Superior temporal gyrus (tissue), 1 donor: ENCODE measurements around the gene ARHGEF4.
"Not testable (repeated sequence)": the region's sequence is repeated elsewhere in the genome, so short reads cannot be mapped to it uniquely, and the experiment has no call there.

Experiments
- DNase-seq: peaks from one replicate; pipeline ENCODE4 v3.0.0-alpha.2; 2016; ENCODE audit errors: extremely low spot score

The ARHGEF4 gene

GRCh38 chr2:130976591-130977237, 140.0 kb downstream of the ARHGEF4 start:
- no peak for DNase-seq

DNA sequence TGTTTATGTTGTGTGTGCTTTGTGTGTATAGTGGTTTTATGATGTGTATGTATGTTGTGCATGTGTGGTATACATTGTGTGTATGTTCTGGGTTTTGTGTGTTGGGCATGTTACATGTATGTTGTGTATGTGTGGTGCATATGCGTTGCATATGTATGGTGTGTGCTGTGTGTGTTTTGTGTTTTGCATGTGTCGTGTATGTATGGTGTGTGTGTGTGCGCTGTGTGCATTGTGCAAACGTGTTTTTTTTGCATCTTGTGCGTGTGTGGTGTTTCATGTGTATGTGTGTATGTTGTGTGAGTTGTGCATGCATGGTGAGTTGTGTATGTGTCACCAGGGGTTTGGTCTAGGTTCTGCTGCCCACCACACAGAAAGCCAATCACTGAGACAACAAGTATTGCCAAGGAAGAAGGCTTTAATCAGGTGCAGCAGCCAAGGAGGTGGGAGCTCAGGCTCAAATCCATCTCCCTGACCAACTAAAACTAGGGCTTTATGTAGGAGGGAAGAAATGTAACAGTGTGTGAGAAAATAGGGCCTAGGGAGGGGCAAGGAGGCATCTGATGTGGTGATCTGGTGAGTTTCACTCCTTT, 140.8 kb downstream of the ARHGEF4 start:
- no peak for DNase-seq

DNA sequence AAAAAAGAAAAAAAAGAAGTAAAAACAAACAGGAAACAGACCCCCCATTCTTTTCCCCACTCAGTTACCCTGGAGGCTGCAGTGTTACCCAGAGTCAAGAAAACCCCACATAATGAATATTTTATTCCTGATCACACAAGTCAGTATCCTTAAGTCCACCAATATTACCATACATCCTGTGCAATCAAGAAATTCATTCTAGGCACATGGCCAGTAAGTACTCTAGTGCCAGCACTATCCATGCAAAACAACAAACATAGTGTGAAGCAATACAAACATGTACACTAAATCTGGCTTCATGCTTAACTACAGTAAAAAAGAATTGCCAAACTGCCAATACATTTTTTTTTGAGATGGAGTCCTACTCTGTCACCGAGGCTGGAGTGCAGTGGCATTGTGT, 145.0 kb downstream of the ARHGEF4 start:
- DNase-seq = no peak

DNA sequence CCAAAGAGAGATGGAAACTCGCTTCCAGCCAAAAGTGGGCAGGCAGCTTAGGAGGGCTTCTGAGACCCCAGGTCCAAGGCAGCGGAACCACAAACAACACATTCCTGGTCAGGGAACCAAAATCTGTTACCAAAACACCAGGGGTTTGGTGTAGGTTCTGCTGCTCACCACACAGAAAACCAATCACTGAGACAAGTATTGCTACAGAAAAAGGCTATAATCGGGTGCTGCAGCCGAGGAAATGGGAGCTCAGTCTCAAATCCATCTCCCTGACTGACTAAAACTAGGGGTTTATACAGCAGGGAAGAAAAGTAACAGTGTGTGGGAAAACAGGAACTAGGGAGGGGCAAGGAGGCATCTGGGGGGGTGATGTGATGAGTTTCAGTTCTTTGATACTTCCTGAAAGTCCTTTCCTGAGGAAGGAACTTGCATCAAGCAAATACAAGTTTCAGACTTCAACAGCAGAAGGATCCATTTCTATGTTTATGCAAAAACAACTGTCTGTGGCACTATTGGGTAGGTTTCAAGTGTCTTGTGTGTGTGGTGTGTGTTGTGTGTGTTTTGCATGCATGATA, 148.6 kb downstream of the ARHGEF4 start:
- DNase-seq = no peak

DNA sequence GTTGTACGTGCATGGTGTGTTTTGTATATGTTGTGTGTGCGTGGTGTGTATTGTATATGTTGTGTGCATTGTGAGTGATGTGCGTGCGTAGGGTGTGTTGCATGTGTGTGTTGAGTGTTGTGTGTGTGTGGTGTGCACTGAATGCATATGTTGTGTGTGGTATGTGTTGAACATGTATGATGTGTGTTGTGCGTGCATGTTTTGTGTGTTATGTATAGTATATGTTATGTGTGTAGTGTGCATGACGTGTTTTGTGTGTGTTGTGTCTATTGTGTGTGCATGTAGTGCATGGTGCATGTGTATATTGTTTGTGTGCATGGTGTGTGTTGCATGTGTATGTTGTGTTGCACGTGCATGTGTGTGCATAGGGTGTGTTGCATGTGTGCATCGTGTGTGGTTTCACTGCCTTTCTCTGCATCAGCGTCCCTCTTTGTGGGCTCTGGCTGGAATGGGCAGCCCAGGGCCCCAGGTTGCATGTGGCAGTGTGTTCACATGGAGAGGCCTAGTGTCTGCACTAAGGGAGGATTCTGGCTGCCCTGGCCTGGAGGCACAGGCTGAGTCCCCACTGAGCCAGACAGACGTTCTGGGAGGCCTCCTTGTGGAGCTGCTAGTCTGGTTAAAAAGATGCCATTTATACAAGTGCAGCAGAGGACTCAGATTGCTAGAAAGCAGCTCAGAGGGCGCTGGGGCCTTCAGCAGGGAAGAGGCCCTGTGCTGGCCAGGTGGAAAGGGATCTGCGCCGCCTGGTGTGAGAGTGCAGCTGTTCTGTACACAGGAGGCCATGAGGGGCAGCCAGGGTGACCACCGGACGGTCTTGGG, 149.3 kb downstream of the ARHGEF4 start:
- DNase-seq = no peak

- no peak for DNase-seq
Measured at GRCh38 chr2:130986890-130987493, 150.3 kb downstream of the ARHGEF4 start.

DNA sequence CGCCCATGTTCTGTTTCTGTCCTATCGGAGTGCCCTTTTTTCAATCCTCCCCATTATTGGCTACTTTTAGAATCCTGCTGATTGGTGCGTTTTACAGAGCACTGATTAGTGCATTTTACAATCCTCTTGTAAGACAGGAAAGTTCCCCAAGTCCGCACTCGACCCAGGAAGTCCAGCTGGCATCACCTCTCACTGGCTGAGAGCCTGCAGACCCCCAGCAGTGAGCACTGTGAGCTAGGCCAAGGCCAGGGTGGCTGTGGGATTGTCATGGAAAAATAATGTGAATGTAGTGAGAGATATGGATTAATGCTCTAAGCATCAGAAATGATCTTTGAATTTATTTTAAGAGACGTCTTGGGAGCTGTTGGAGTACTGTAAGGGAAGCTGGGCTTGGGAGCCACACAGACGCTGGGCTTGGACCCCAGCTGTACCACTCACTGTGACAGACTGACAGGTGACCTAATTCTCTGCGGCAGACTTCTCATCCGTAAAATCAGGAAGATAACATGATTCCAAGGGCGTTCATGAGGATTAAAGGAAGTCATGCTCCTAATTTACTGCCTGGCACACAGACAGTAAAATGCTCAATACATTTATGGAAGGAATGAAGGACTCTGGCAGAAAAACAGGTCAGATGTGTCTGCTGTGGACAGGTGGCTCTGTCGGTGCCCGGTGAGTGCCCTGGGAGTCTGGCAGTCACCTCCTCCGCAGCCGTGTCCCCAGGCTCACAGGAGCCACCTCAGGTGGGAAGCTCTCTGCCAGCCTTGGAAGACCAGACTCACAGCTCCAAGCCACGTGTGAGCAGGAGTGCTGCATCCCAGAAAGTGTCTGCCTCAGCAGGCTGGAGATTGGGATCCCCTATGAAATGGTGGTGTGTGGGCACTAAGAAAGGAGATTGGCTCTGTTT, 151.1 kb downstream of the ARHGEF4 start:
- no peak for DNase-seq

GRCh38 chr2:130991446-130991845, 154.7 kb downstream of the ARHGEF4 start:
- DNase-seq = not testable (repeated sequence)

DNA sequence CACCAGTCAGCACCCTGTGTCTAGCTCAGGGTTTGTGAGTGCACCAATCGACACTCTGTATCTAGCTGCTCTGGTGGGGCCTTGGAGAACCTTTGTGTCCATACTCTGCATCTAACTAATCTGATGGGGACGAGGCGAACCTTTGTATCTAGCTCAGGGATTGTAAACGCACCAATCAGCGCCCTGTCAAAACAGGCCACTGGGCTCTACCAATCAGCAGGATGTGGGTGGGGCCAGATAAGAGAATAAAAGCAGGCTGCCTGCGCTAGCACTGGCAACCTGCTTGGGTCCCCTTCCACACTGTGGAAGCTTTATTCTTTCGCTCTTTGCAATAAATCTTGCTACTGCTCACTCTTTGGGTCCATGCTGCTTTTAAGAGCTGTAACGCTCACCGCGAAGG, 155.3 kb downstream of the ARHGEF4 start:
- DNase-seq = not testable (repeated sequence)

DNA sequence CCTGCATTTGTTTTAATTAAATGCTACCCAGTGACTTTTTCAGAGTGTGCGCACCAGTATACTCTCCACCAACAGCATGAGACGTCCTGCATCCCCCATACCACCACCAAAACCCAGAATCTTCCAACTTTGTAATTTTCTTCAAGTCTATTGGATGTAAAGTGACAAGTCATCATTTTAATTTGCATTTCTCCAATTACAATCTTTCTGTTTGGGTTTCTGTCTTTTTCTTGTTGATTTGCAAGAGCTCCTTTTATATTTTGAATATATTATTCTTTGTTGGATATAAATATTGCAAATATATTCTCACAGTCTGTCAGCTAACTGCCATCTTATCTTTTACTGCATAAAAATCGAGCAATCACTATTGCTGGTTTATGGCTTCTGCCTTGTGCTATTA, 160.0 kb downstream of the ARHGEF4 start:
- DNase-seq = no peak

GRCh38 chr2:130997198-130997597, 160.5 kb downstream of the ARHGEF4 start:
- no peak for DNase-seq

GRCh38 chr2:130998561-130998960, 161.8 kb downstream of the ARHGEF4 start:
- DNase-seq = no peak

DNA sequence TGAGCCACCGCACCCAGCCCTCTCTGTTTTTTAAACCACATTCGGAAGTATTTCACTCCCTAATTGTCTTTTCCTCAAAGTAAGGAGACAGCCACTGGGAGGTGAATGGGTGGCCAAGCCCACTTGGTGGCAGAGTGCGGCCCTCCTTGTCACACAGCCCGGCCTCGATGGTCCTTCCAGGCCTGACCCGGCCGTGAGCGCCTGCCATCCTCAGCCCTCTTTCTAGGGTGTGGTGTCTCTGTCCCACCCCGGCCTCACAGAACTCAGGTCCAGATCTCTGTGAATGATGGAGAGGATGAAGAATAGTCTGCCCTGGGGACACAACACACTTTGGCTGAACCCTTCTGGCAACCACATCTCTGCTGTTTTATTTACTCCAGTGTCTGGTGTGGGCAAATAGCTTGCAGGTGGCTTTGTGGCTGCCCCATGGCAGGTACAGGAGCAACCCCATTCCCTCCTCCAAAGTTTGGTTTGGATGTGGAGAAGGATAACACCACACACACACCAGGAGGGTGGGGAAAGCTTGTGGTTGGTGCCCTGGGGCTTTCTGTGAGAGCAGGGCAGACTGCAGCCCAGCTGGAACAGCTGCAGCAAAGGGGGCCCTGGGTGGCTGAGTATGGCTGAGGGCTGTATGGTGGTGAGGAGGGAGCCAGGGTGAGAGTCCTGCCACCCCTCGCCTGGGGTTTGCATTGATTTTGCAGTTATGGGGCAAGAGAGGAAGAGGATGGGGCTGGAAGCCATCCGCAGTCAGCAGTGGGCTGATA, 167.9 kb downstream of the ARHGEF4 start:
- no peak for DNase-seq

GRCh38 chr2:131005216-131005935, 168.7 kb downstream of the ARHGEF4 start:
- no peak for DNase-seq

- no peak for DNase-seq
Measured at GRCh38 chr2:131006561-131006960, 169.8 kb downstream of the ARHGEF4 start.

DNA sequence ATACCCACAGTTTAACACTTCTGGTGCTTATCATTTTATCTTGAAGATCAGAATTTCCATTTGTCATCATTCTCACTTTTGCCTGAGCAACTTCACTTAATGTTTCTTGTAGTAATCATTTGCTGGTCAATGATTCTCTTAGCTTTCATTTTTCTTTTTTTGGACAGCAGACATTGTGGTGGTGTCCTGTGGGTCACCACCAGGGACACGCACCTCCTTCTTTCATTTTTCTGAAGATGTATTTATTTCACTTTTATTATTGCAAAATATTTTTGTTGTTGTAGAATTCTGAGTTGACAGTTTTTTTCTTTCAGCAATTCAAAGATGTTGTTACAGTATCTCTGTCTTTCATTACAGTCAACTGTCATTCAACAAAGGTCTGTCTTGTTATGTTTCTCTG, 172.3 kb downstream of the ARHGEF4 start:
- DNase-seq = no peak

- no peak for DNase-seq
Measured at GRCh38 chr2:131009713-131010475, 173.2 kb downstream of the ARHGEF4 start.

DNA sequence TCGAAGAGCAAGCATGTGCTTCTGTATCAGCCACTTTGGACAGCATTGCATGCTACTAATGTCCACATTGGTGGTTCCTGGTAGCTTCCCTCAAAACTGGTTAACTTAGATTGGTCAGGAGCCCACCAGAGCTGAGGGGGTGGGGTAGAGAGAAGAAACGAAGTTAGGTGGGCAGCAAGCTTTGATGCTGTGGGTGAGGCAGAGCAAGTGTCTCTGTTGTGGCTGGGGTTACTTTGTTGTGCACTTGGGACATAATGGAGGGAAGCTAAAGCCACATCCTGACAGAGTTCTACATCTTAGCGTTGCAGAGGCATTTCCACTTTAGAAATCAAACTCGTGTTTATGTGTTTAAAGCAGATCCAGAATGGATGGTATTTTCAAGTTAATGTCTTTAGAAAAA, 173.9 kb downstream of the ARHGEF4 start:
- no peak for DNase-seq

DNA sequence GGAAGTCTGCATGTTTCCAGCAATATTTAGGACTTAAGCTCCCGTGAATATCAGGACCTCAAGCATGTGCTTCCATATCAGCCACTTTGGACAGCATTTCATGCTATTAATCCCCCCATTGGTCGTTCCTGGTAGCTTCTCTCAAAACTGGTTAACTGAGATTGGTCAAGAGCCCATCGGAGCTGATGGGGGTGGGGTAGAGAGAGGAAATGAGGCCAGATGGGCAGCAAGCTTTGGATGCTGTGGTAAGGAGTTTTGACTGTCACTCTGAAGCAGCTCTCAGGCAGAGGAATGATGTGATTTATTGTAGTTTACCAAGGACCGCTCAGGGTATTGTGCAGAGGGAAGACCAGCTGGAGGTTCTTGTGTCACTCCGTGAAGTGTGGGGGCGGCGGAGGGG, 174.8 kb downstream of the ARHGEF4 start:
- DNase-seq = no peak
